Panc1 (cell line): ENCODE results near the gene TRIL. TPM values are rescaled to one million over a fixed set of nuclear protein-coding genes. Genes with fewer than 3 reads are reported as not detected.

Experiments used
- ATAC-seq: fragments of 200-7000 bp; cut with Tn5 transposase; 2 replicates; pipeline ENCODE4 v1.9.1; 2020; ENCODE audit warnings: mild to moderate bottlenecking, moderate library complexity
- BruUV-seq: library from RNA; stranded (reverse); fragments of 400-500 nt; replicated peaks from 2 replicates; lab custom pipeline; 2021; lab: Mats Ljungman, UMichigan
- CTCF ChIA-PET: fragments of 300-600 bp; sonication (Branson Sonifier 250); formaldehyde crosslinking; loops from one replicate; lab custom pipeline; 2022; ENCODE audit warnings: antibody characterized with exemption; lab: Charles Lee
- POLR2A ChIA-PET: fragments of 300-600 bp; sonication (Branson Sonifier 250); formaldehyde crosslinking; loops from one replicate; lab custom pipeline; 2022; ENCODE audit warnings: antibody characterized with exemption; lab: Charles Lee
- DNase-seq: peaks from one replicate; pipeline ENCODE4 v3.0.0-alpha.2; 2010; ENCODE audit warnings: low read depth, low spot score
- H3K27ac ChIP-seq: 2 replicates; pipeline ENCODE4 v1.5.1; 2011; ENCODE audit warnings: mild to moderate bottlenecking, low read length, inconsistent platforms
- H3K27me3 ChIP-seq: fragments of 200-500 bp; sonication (Bioruptor generic); 2 replicates; pipeline ENCODE4 v1.6.0; 2014; ENCODE audit warnings: low read length, inconsistent platforms; ENCODE audit not compliant: control insufficient read depth, insufficient read depth
- H3K36me3 ChIP-seq: fragments of 200-500 bp; sonication (Bioruptor generic); 2 replicates; pipeline ENCODE4 v1.5.1; 2014; ENCODE audit warnings: inconsistent platforms, mild to moderate bottlenecking, low read length, moderate library complexity; ENCODE audit not compliant: control insufficient read depth, insufficient read depth
- H3K4me1 ChIP-seq: 2 replicates; pipeline ENCODE4 v1.5.1; 2011; ENCODE audit warnings: inconsistent platforms, mild to moderate bottlenecking, low read length, moderate library complexity; ENCODE audit not compliant: control insufficient read depth, insufficient read depth
- H3K4me3 ChIP-seq, 2 experiments: 2 replicates each; pipeline ENCODE4 v1.5.1; 2011 to 2012; ENCODE audit warnings: low read depth in 2 of 2, low read length in 2 of 2, mild to moderate bottlenecking in 2 of 2, inconsistent platforms in 1 of 2, moderate library complexity in 1 of 2
- H3K9me3 ChIP-seq: fragments of 200-500 bp; sonication (Bioruptor generic); 2 replicates; pipeline ENCODE4 v1.5.1; 2014; ENCODE audit warnings: low read depth, mild to moderate bottlenecking, inconsistent platforms, low read length, moderate library complexity; ENCODE audit not compliant: control insufficient read depth, insufficient read depth
- CTCF ChIP-seq: fragments of 450-650 bp; IDR thresholded peaks from 2 replicates; pipeline ENCODE4 v1.5.1; 2017; ENCODE audit warnings: mild to moderate bottlenecking
- POLR2AphosphoS5 ChIP-seq: IDR thresholded peaks from 2 replicates; pipeline ENCODE4 v1.6.1; 2012; ENCODE audit warnings: mild to moderate bottlenecking, low read depth, low read length, moderate library complexity
- REST ChIP-seq, 2 experiments: IDR thresholded peaks; 2 replicates each; pipeline ENCODE4 v1.6.1; 2011 to 2012; ENCODE audit warnings: low read depth in 2 of 2, control low read depth in 1 of 2, low read length in 1 of 2, mild to moderate bottlenecking in 1 of 2, moderate library complexity in 1 of 2; ENCODE audit not compliant: insufficient read depth in 1 of 2
- SIN3A ChIP-seq: IDR thresholded peaks from 2 replicates; pipeline ENCODE4 v1.6.1; 2012; ENCODE audit warnings: low read depth, mild to moderate bottlenecking, low read length, moderate library complexity, borderline replicate concordance; ENCODE audit not compliant: insufficient read depth
- TCF7L2 ChIP-seq: IDR thresholded peaks from 2 replicates; pipeline ENCODE4 v1.6.1; 2011; ENCODE audit warnings: mild to moderate bottlenecking, low read depth, low read length, inconsistent platforms
- in situ Hi-C: cut with HindIII; loops from 2 replicates; pipeline ENCODE4 v1.10.0; 2016; ENCODE audit warnings: low sequenced_read_pairs, low pct_unique_long_range_greater_than_20kb
- intact Hi-C: fragments of 100-400 bp; cut with micrococcal nuclease; formaldehyde crosslinking; loops from one replicate; pipeline ENCODE4 v1.10.0; 2022; ENCODE audit not compliant: unreplicated experiment
- total RNA-seq: library from RNA; stranded (reverse); gene quantifications from one replicate; pipeline ENCODE4 v1.2.1, GENCODE V29; 2021; ENCODE audit not compliant: unreplicated experiment

The TRIL gene
- total RNA-seq, 1 experiment from 2014 or later: not detected

DNA sequence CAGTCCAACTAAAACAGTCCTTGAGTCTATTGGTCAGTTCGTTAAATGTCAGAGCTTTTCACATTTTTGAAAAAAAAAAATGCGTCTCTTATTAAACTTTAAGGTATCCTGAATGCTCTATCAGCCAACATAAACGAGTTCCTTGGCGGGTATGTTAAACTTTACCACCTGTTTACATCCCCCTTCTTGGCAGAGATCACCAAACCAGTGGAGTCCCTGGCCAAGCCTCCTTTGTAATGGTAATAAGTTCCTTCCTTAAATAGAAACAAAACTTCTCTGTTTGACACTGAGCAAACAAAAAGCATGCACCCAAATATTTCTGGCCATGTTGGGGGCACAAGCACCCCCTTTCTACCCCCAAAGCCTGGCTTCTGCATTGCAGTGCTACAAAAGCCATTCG, 3.2 kb downstream of the TRIL start:
- Histone ChIP-seq H3K27ac (no peak overlapping the region), H3K36me3 (no peaks in the 10 kb centered on the region; the same call in 1 of the 2 replicates), H3K9me3 (no peaks in the 10 kb centered on the region), H3K27me3 (peaks cover 32% of the 10 kb centered on the region), H3K4me3 (no peak overlapping the region), H3K4me1 (no peaks in the 10 kb centered on the region; the same call in 1 of the 2 replicates)
- no TSS peak for BruUV-seq
- ChIA-PET CTCF (no interaction called here), POLR2A (no interaction called here)
- TF ChIP-seq REST (IDR thresholded peaks at IDR 0.05; ENCODE audit: insufficient read depth in 1 of 2, low read depth in 2 of 2, low read length in 1 of 2) (no peak), POLR2AphosphoS5 (no peak), CTCF (no peak), SIN3A (no peak), TCF7L2 (no peak)
- intact Hi-C loops: no loop called here
- no peak for ATAC-seq
- in situ Hi-C loops: no loop called here
- no peak for DNase-seq

DNA sequence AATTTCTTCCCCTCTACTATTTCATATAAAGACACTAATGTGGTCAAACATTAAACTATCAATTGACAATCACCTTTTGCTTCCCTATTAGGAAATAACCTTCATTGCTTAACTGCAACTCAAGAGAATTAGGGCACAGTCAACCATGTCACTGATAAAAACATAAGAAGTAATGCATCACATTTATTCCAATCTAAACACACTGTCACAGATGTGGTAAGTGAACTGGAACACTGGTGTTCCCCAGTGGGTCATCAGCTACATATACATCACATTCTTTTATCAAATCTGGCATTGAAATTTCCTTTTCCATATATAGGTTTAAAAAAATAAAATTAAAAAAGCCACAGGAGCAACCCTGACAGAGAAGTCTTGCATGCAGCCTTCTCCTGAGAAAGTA, 3.7 kb downstream of the TRIL start:
- intact Hi-C loops: no loop called here
- Histone ChIP-seq H3K36me3 (no peaks in the 10 kb centered on the region; the same call in 1 of the 2 replicates), H3K4me3 (no peak overlapping the region), H3K4me1 (no peaks in the 10 kb centered on the region; the same call in 1 of the 2 replicates), H3K9me3 (no peaks in the 10 kb centered on the region), H3K27ac (no peak overlapping the region), H3K27me3 (peaks cover 34% of the 10 kb centered on the region)
- DNase-seq: no peak
- ChIA-PET POLR2A (no interaction called here), CTCF (no interaction called here)
- no peak for ATAC-seq
- TF ChIP-seq CTCF (no peak), SIN3A (no peak)
- in situ Hi-C loops: no loop called here
- BruUV-seq: no TSS peak
